DMS153 (cell line): ENCODE measurements around the gene PPM1M.
"Not testable (repeated sequence)": the region's sequence is repeated elsewhere in the genome, so short reads cannot be mapped to it uniquely, and the experiment has no call there.

Experiments used
- DNase-seq: peaks from one replicate; lab custom pipeline; 2025; lab: John Stamatoyannopoulos, UW

PPM1M gene

GRCh38 chr3:52246728-52247408, 1.3 kb downstream of the PPM1M start:
- no peak for DNase-seq

DNA sequence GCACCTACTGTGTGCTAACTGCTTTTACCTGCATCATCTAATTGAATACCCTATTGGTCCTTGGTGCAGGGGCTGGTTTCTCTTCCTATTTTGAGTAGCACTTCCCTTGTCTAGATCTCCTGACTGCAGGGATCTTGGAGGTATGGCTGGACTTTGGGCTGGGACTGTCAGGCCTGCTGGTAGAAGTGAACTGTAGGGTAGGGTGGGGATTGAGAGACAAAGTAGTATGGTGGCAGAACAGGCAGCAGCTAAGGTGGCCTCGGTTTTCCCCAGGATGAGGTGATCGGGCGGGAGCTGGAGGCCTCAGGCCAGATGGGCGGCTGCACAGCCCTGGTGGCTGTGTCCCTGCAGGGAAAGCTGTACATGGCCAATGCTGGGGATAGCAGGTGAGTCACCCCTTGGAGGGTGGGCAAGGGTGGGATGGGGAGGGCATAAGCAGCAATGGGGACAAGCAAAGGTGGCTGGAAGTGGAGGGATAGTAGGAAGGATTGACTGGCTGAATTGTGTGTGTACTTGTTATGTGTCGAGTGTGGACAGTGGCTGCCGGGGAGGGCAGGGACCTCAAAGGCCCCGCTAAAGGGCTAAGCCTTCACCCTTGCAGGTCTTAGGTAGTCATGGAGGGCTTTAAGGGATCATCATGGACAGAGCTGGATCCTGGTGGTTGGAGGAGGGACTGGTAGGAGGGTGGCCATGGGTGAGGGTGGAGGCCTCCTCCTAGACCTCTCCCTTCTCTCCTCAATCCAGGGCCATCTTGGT, 2.0 kb downstream of the PPM1M start:
- DNase-seq, result no peak

DNA sequence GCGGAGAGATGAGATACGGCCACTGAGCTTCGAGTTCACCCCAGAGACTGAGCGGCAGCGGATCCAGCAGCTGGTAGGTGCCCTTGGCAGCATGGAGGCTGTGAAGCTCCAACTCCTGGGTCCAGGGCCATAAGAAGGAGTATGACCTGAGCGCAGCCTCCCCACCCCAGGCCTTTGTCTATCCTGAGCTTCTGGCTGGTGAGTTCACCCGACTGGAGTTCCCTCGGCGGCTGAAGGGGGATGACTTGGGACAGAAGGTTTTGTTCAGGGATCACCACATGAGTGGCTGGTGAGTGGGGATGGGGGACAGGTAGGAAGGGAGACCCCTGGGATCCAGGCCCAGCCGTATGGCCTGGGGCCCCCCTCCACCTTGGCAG, 2.6 kb downstream of the PPM1M start:
- DNase-seq, result no peak

DNA sequence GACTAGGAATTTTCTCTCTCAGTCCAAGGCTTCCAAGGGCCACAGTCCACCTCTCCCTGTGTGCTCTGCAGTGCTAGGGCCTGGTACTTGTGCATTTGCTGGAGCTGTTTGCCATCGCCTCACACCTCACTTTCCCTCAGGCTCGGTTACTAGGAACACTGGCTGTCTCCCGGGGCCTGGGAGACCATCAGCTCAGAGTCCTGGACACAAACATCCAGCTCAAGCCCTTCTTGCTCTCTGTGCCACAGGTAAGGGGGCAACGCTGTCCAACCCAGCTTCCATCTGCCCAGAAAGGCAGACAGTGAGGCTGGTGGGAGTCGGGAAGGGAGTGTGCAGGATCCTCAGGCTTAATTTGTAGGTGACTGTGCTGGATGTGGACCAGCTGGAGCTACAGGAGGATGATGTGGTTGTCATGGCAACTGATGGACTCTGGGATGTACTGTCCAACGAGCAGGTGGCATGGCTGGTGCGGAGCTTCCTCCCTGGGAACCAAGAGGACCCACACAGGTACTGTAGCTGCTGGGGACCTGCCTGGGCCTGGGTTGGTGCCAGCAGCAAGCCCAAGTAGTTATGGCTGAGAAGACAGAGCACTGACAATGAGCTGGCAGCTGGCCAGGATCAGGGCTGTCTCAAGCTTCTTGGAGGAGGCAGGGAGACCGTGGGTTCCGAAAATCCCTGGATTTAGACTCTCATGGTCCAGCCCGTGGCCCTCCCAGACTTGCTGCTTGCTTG, 3.4 kb downstream of the PPM1M start:
- no peak for DNase-seq

GRCh38 chr3:52249683-52250082, 4.1 kb downstream of the PPM1M start:
- no peak for DNase-seq

GRCh38 chr3:52250122-52250521, 4.6 kb downstream of the PPM1M start:
- no peak for DNase-seq

GRCh38 chr3:52253314-52254304, 8.1 kb downstream of the PPM1M start:
- no peak for DNase-seq

- DNase-seq, result no peak
Observed at GRCh38 chr3:52254608-52255007, 9.0 kb downstream of the PPM1M start.

GRCh38 chr3:52256159-52256558, 10.6 kb downstream of the PPM1M start:
- DNase-seq, result no peak

DNA sequence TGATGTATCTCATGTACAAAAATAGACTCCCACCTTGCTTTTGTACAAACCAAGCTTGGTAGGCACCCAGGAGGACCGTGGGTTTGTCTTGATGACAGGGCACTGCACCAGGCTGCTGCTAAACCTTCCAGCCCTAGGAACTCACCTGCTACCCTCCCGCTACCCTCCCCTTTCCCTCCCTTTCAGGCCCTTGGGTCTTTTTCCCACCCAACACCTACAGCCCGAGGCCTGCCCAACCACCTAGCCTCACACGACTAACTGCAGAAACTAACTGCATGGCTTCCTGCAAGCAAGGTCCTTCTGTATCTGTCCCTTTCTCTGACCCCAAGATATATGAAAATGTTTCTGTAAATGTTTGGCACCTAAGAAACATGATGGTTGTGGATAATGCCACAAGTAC, 11.1 kb downstream of the PPM1M start:
- DNase-seq, result no peak

GRCh38 chr3:52257911-52258310, 12.4 kb downstream of the PPM1M start:
- DNase-seq, result no peak

- no peak for DNase-seq
Observed at GRCh38 chr3:52259035-52259434, 13.5 kb downstream of the PPM1M start.

- DNase-seq, result no peak
Observed at GRCh38 chr3:52259448-52259847, 13.9 kb downstream of the PPM1M start.

- no peak for DNase-seq
Observed at GRCh38 chr3:52262447-52262846, 16.9 kb downstream of the PPM1M start.

DNA sequence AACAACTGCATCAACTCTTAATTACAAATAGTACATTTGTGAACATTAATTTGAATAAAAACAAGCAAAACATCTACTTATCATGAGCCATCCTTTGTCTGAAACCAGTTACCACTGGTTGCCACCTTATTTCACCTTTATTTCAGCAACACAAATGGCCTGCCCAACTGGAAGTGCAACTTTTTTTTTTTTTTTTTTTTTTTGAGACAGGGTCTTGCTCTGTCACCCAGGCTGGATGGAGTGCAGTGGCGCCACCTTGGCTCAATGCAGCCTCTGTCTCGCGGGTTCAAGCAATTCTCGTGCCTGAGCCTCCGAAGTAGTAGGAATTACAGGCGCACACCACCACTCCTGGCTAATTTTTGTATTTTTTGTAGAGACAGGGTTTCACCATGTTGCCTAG, 19.8 kb downstream of the PPM1M start:
- DNase-seq, result no peak

- no peak for DNase-seq
Observed at GRCh38 chr3:52268036-52268435, 22.5 kb downstream of the PPM1M start.

GRCh38 chr3:52269776-52270175, 24.2 kb downstream of the PPM1M start:
- DNase-seq, result no peak

- no peak for DNase-seq
Observed at GRCh38 chr3:52270252-52270754, 24.7 kb downstream of the PPM1M start.

DNA sequence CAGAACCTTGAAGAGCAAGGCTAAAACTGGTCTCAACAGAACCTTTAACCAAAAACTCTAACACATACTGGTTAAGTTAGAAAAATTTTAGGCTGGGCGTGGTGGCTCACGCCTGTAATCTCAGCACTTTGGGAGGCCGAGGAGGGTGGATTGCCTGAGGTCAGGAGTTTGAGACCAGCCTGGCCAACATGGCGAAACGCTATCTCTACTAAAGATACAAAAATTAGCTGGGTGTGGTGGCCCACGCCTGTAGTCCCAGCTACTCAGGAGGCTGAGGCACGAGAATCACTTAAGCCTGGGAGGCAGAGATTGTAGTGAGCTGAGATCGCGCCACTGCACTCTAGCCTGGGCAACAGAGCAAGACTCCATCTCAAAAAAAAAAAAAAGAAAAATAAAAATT, 26.6 kb downstream of the PPM1M start:
- not testable (repeated sequence) for DNase-seq

GRCh38 chr3:52272831-52273230, 27.3 kb downstream of the PPM1M start:
- DNase-seq, result no peak

DNA sequence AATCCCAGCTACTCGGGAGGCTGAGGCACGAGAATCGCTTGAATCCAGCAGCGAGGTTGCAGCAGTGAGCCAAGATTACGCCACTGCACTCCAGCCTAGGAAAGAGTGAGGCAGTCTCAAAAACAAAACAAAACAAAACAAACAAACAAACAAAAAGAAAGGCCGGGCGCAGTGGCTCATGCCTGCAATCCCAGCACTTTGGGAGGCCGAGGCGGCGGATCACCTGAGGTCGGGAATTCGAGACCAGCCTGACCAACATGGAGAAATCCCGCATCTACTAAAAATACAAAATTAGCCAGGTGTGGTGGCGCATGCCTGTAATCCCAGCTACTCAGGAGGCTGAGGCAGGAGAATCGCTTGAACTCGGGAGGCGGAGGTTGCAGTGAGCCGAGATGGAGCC, 29.2 kb downstream of the PPM1M start:
- DNase-seq, result not testable (repeated sequence)
